Kidney epithelial cell (primary cell): ENCODE results near the gene TRIM63. TPM values are rescaled to one million over a fixed set of nuclear protein-coding genes. Genes with fewer than 3 reads are reported as not detected.

Experiments
- DNase-seq: peaks from one replicate; pipeline ENCODE4 v3.0.0-alpha.2; 2010; ENCODE audit warnings: low read depth
- H3K27me3 ChIP-seq: 2 replicates; pipeline ENCODE4 v1.6.0; 2011; ENCODE audit warnings: low read length; ENCODE audit not compliant: control insufficient read depth, insufficient read depth
- H3K36me3 ChIP-seq: 2 replicates; pipeline ENCODE4 v1.5.1; 2011; ENCODE audit warnings: low read length; ENCODE audit not compliant: control insufficient read depth, insufficient read depth
- H3K4me3 ChIP-seq: 2 replicates; pipeline ENCODE4 v1.5.1; 2011; ENCODE audit warnings: low read depth, mild to moderate bottlenecking, control low read depth, low read length
- CTCF ChIP-seq: IDR thresholded peaks from 2 replicates; pipeline ENCODE4 v1.5.1; 2011; ENCODE audit warnings: mild to moderate bottlenecking, moderate library complexity, low read length, control low read depth, inconsistent platforms; ENCODE audit not compliant: insufficient read depth, poor library complexity, severe bottlenecking
- total RNA-seq: library from RNA; depleted of rRNA; stranded (reverse); fragments of >200 nt; gene quantifications from 2 replicates; pipeline ENCODE4 v1.2.3, GENCODE V29; 2015

Gene TRIM63
- total RNA-seq, 1 donor from 2014 or later, result not detected

- no peak for TF ChIP-seq CTCF
These were observed 14.0 kb upstream of the TRIM63 start for GRCh38 chr1:26081267-26082019.

GRCh38 chr1:26079960-26080814 lies 12.8 kb upstream of the TRIM63 start:
- no peak overlapping the region for H3K4me3 ChIP-seq
- TF ChIP-seq CTCF, result no peak
- no peak for DNase-seq
- no peaks in the 10 kb centered on the region for H3K36me3 ChIP-seq
- H3K27me3 ChIP-seq, result peaks cover 12% of the 10 kb centered on the region

More at GRCh38 chr1:26081267-26082019, 14.0 kb upstream of the TRIM63 start:
- Histone ChIP-seq H3K36me3 (no peaks in the 10 kb centered on the region), H3K27me3 (peaks cover 10% of the 10 kb centered on the region), H3K4me3 (no peak overlapping the region)
- DNase-seq, result no peak

GRCh38 chr1:26079178-26079563 lies 11.7 kb upstream of the TRIM63 start:
- H3K36me3 ChIP-seq, result no peaks in the 10 kb centered on the region
- no peak for TF ChIP-seq CTCF
- peaks cover 6% of the 10 kb centered on the region for H3K27me3 ChIP-seq
- no peak for DNase-seq
- H3K4me3 ChIP-seq, result no peak overlapping the region

- no peak for TF ChIP-seq CTCF
- H3K36me3 ChIP-seq, result no peaks in the 10 kb centered on the region
- peaks cover 2% of the 10 kb centered on the region for H3K27me3 ChIP-seq
- DNase-seq, result no peak
- H3K4me3 ChIP-seq, result no peak overlapping the region
These were observed 11.1 kb upstream of the TRIM63 start for GRCh38 chr1:26078286-26079177.

- Histone ChIP-seq H3K4me3 (no peak overlapping the region), H3K36me3 (no peaks in the 10 kb centered on the region), H3K27me3 (peaks cover 4% of the 10 kb centered on the region)
- no peak for DNase-seq
- no peak for TF ChIP-seq CTCF
These were observed 10.1 kb upstream of the TRIM63 start for GRCh38 chr1:26077524-26077923.
